ENCODE results near the gene SYTL3.

SYTL3 gene

DNA sequence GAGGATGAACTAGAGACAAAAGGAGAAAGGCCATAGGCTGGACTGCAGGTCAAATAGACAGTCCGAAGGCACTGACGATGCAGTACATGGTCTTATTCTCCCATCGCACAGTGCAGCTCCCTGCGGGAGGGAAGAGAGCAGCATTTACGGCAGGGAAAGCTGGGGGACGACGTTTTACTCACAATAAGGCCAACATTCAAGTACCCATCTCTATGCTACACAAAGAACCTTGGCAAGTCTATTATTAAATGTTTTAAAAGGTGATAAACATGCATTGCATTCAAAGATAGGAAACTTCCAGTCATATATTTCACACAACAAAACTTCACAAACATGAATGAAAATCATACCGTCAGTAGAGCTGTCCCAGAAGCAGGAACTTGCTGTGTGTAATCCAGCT is 13.1 kb upstream of the SYTL3 start:
- no peaks in the 10 kb centered on the region for H3K27me3 ChIP-seq (ENCODE audit: control insufficient read depth, insufficient read depth, low read length)
- H3K4me1 ChIP-seq (ENCODE audit: control insufficient read depth, insufficient read depth, low read length) = peaks cover 17% of the 10 kb centered on the region
- no peak overlapping the region for H3K4me3 ChIP-seq (ENCODE audit: low read length)
- H3K36me3 ChIP-seq (ENCODE audit: control insufficient read depth, insufficient read depth, low read length) = no peaks in the 10 kb centered on the region
- H3K9ac ChIP-seq (ENCODE audit: low read length) = no peak overlapping the region
- H3K9me3 ChIP-seq (ENCODE audit: control insufficient read depth, low read length) = no peaks in the 10 kb centered on the region

GRCh38 chr6:158638324-158638854 is 11.5 kb upstream of the SYTL3 start:
- Histone ChIP-seq H3K36me3 (ENCODE audit: control insufficient read depth, insufficient read depth, low read length) (no peaks in the 10 kb centered on the region), H3K4me1 (ENCODE audit: control insufficient read depth, insufficient read depth, low read length) (peaks cover 20% of the 10 kb centered on the region), H3K9ac (ENCODE audit: low read length) (no peak overlapping the region), H3K27me3 (ENCODE audit: control insufficient read depth, insufficient read depth, low read length) (no peaks in the 10 kb centered on the region), H3K4me3 (ENCODE audit: low read length) (no peak overlapping the region), H3K9me3 (ENCODE audit: control insufficient read depth, low read length) (no peaks in the 10 kb centered on the region)

DNA sequence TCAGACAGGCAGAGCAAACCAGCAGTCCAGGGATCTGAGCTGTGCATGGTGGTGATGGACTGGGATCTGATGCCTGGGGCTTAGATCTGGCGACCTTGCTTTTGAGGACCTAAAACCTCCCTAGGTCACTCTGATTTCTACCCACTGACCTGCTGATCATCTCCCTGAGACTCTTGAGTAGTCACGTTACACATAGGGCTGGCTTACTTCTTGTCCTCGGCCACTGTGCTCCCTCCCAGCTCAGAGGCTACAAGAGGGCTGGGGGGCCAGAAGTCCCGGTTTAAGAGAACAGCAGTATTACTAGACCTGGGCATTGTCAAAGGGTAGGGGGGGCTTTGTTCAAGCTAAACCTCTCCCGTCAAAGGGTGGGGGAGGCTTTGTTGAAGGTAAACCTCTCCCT is 10.8 kb upstream of the SYTL3 start:
- Histone ChIP-seq H3K9ac (ENCODE audit: low read length) (no peak overlapping the region), H3K9me3 (ENCODE audit: control insufficient read depth, low read length) (no peaks in the 10 kb centered on the region), H3K27me3 (ENCODE audit: control insufficient read depth, insufficient read depth, low read length) (no peaks in the 10 kb centered on the region), H3K36me3 (ENCODE audit: control insufficient read depth, insufficient read depth, low read length) (no peaks in the 10 kb centered on the region), H3K4me3 (ENCODE audit: low read length) (no peak overlapping the region), H3K4me1 (ENCODE audit: control insufficient read depth, insufficient read depth, low read length) (peaks cover 20% of the 10 kb centered on the region)

- no peaks in the 10 kb centered on the region for H3K9me3 ChIP-seq (ENCODE audit: control insufficient read depth, low read length)
- no peak overlapping the region for H3K9ac ChIP-seq (ENCODE audit: low read length)
- H3K4me1 ChIP-seq (ENCODE audit: control insufficient read depth, insufficient read depth, low read length) = peaks cover 27% of the 10 kb centered on the region
- H3K36me3 ChIP-seq (ENCODE audit: control insufficient read depth, insufficient read depth, low read length) = no peaks in the 10 kb centered on the region
- no peak overlapping the region for H3K4me3 ChIP-seq (ENCODE audit: low read length)
- H3K27me3 ChIP-seq (ENCODE audit: control insufficient read depth, insufficient read depth, low read length) = no peaks in the 10 kb centered on the region
Measured at GRCh38 chr6:158640519-158640918, 9.3 kb upstream of the SYTL3 start.

GRCh38 chr6:158642097-158642601 is 7.7 kb upstream of the SYTL3 start:
- no peaks in the 10 kb centered on the region for H3K27me3 ChIP-seq (ENCODE audit: control insufficient read depth, insufficient read depth, low read length)
- H3K4me3 ChIP-seq (ENCODE audit: low read length) = no peak overlapping the region
- H3K4me1 ChIP-seq (ENCODE audit: control insufficient read depth, insufficient read depth, low read length) = peaks cover 31% of the 10 kb centered on the region
- H3K9ac ChIP-seq (ENCODE audit: low read length) = no peak overlapping the region
- no peaks in the 10 kb centered on the region for H3K36me3 ChIP-seq (ENCODE audit: control insufficient read depth, insufficient read depth, low read length)
- H3K9me3 ChIP-seq (ENCODE audit: control insufficient read depth, low read length) = no peaks in the 10 kb centered on the region

DNA sequence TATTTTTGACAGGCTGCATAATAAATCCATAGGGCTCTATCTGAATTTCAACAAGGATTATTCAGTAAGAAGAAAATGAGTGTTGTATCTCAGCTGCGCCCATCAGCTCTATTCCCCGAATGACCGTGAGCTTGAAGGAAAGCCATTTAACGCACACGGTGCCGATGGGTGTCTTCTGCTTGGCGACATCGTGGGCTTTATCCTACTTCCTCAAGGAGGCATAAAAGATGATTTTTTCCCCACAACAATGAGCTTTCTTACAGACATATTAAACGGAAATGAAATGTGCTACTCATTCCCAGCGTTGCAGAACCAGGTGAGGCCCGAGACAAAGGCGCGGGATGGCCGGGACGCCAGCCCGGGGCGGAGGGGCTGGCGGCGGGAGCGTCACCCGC is 6.0 kb upstream of the SYTL3 start:
- H3K4me3 ChIP-seq (ENCODE audit: low read length) = peak overlapping the region; percentile 70
- peaks cover 31% of the 10 kb centered on the region for H3K4me1 ChIP-seq (ENCODE audit: control insufficient read depth, insufficient read depth, low read length)
- no peaks in the 10 kb centered on the region for H3K9me3 ChIP-seq (ENCODE audit: control insufficient read depth, low read length)
- peak overlapping the region; percentile 95 for H3K9ac ChIP-seq (ENCODE audit: low read length)
- no peaks in the 10 kb centered on the region for H3K36me3 ChIP-seq (ENCODE audit: control insufficient read depth, insufficient read depth, low read length)
- H3K27me3 ChIP-seq (ENCODE audit: control insufficient read depth, insufficient read depth, low read length) = no peaks in the 10 kb centered on the region

DNA sequence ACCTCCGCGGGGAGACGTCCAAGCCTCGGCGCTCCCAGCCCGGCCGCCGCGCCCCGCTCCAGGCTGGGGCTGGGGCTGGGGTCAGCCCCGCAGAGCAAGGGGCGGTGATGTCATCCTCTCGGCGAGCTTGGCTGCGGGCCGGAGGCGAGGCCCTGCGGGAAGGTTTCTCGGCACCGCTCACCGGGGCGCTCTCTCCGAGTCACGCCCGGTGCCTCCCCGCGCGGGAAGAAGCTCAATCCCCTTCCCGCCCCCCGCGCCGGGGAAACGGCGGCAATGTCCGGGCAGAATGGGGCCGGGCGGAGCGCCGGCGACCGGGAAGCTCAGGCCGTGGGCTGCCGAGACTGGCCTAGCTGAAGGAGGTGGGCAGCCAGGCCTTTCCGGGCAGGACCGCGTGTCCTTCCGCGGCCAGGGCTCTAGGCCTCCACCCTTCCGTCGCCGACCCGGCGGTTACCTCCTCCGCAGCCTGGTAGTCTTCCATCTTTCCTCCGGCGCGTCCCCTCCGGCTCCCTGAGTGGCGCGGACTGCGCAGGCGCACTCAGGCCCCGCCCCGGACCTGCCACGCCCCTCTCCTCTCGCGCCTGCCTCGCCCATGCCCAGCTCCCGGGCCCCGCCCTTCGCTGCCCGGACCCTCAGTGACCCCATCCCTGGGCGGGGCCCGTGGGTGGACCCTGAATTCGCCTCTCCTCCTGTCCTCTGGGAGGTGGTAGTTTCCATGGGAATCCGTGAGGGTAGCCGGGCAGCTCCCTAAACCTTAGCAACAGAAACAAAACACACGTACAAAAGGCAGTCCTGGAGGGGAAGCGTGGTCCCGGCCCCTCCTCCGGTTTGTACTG is 5.4 kb upstream of the SYTL3 start, which contains the start of gene DYNLT1:
Gene DYNLT1 (minus strand): TSS at position 513 of the 833 bp plus-strand sequence. CDS start 35 bp downstream, at position 478.
- Histone ChIP-seq H3K9ac (ENCODE audit: low read length) (peak within 1 kb of the TSS; percentile 95), H3K36me3 (ENCODE audit: control insufficient read depth, insufficient read depth, low read length) (no peaks in the 10 kb centered on the region), H3K4me1 (ENCODE audit: control insufficient read depth, insufficient read depth, low read length) (peaks cover 31% of the 10 kb centered on the region), H3K4me3 (ENCODE audit: low read length) (peak within 1 kb of the TSS; percentile 70), H3K9me3 (ENCODE audit: control insufficient read depth, low read length) (no peaks in the 10 kb centered on the region), H3K27me3 (ENCODE audit: control insufficient read depth, insufficient read depth, low read length) (no peaks in the 10 kb centered on the region)

- peaks cover 29% of the 10 kb centered on the region for H3K4me1 ChIP-seq (ENCODE audit: control insufficient read depth, insufficient read depth, low read length)
Measured at GRCh38 chr6:158645064-158646022, 4.5 kb upstream of the SYTL3 start.

DNA sequence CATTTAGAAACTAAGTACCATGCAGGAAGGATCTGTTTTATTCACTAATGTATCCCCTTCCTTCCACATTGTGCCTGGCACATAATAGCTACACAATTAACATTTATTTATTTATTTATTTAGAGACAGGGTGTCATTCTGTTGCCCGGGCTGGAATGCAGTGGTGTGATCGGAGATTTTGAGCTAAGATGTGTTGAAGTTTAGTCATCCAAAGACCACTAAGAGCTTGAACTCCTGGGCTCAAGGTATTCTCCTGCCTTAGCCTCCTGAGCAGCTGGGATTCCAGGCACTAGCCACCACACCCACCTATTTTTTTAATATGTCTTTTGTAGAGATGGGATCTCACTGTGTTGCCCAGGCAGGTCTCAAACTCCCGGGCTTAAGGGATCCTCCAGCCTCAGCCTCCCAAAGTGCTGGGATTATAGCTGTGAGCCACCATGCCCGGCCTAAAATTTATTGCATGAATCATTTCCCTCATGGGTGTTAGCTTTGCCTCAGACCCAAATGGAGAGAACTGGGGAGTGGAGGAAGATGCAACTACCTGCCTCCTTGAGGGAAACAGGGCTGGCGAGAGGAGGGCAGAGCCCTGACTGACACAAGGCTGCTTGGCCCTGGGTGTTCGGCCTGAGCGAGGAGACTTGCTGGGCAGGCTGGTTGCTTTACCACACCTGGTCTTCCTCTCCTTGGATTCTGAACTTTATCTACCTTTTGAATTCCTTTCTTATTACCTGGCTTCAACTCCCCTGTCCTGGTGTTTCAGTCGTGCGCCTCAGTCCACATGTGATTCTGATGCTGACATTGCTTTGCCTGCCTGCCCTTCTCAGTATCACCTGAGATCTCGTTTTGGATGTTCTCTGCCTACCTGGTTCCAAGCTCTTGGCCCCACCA is 3.6 kb upstream of the SYTL3 start:
- no peaks in the 10 kb centered on the region for H3K27me3 ChIP-seq (ENCODE audit: control insufficient read depth, insufficient read depth, low read length)
- no peaks in the 10 kb centered on the region for H3K36me3 ChIP-seq (ENCODE audit: control insufficient read depth, insufficient read depth, low read length)
- no peak overlapping the region for H3K9ac ChIP-seq (ENCODE audit: low read length)
- peaks cover 25% of the 10 kb centered on the region for H3K4me1 ChIP-seq (ENCODE audit: control insufficient read depth, insufficient read depth, low read length)
- H3K9me3 ChIP-seq (ENCODE audit: control insufficient read depth, low read length) = no peaks in the 10 kb centered on the region
- no peak overlapping the region for H3K4me3 ChIP-seq (ENCODE audit: low read length)

More at GRCh38 chr6:158645064-158646022, 4.5 kb upstream of the SYTL3 start:
- Histone ChIP-seq H3K9ac (ENCODE audit: low read length) (peak overlapping the region; percentile 95), H3K4me3 (ENCODE audit: low read length) (peak overlapping the region; percentile 70), H3K9me3 (ENCODE audit: control insufficient read depth, low read length) (no peaks in the 10 kb centered on the region), H3K36me3 (ENCODE audit: control insufficient read depth, insufficient read depth, low read length) (no peaks in the 10 kb centered on the region), H3K27me3 (ENCODE audit: control insufficient read depth, insufficient read depth, low read length) (no peaks in the 10 kb centered on the region)

DNA sequence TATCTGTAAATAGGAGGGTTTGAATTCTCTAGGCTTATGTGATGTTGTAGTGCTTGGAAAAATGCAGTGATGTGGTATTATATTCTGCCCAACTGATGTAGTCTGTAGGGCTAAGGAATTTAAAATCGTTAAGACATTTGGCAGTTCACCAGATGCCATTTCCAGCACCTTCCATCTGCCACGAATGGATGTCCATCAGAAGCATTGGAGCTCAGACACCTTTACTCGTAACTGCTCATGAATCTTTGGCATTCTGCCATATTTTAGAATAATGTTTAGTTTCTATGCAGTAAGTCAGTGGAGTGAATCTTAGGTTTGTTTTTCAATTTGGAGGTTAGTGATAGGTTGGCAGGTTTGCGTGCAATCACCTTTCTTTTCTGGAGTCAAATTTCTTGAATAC is 2.4 kb upstream of the SYTL3 start:
- H3K4me3 ChIP-seq (ENCODE audit: low read length) = no peak overlapping the region
- no peaks in the 10 kb centered on the region for H3K27me3 ChIP-seq (ENCODE audit: control insufficient read depth, insufficient read depth, low read length)
- no peaks in the 10 kb centered on the region for H3K9me3 ChIP-seq (ENCODE audit: control insufficient read depth, low read length)
- H3K36me3 ChIP-seq (ENCODE audit: control insufficient read depth, insufficient read depth, low read length) = no peaks in the 10 kb centered on the region
- H3K9ac ChIP-seq (ENCODE audit: low read length) = no peak overlapping the region
- H3K4me1 ChIP-seq (ENCODE audit: control insufficient read depth, insufficient read depth, low read length) = peaks cover 17% of the 10 kb centered on the region

- no peaks in the 10 kb centered on the region for H3K27me3 ChIP-seq (ENCODE audit: control insufficient read depth, insufficient read depth, low read length)
- no peaks in the 10 kb centered on the region for H3K36me3 ChIP-seq (ENCODE audit: control insufficient read depth, insufficient read depth, low read length)
- H3K4me1 ChIP-seq (ENCODE audit: control insufficient read depth, insufficient read depth, low read length) = peaks cover 10% of the 10 kb centered on the region
- no peak overlapping the region for H3K4me3 ChIP-seq (ENCODE audit: low read length)
- H3K9ac ChIP-seq (ENCODE audit: low read length) = no peak overlapping the region
- no peaks in the 10 kb centered on the region for H3K9me3 ChIP-seq (ENCODE audit: control insufficient read depth, low read length)
Measured at GRCh38 chr6:158648682-158649131, 1.1 kb upstream of the SYTL3 start.
